HCT116 (cell line): ENCODE measurements around the gene COX20. TPM values are rescaled to one million over a fixed set of nuclear protein-coding genes. Genes with fewer than 3 reads are reported as not detected.

Experiments used
- ATAC-seq: fragments of 200-7000 bp; cut with Tn5 transposase; 2 replicates; pipeline ENCODE4 v1.9.1; 2020; ENCODE audit warnings: mild to moderate bottlenecking, moderate library complexity
- BruUV-seq: library from RNA; stranded (reverse); fragments of 400-500 nt; replicated peaks from 2 replicates; lab custom pipeline; 2021; lab: Mats Ljungman, UMichigan
- CTCF ChIA-PET: fragments of 300-600 bp; sonication (Branson Sonifier 250); formaldehyde crosslinking; loops from one replicate; lab custom pipeline; 2021; ENCODE audit warnings: antibody characterized with exemption; lab: Charles Lee
- POLR2A ChIA-PET: fragments of 300-600, 350-600 bp; sonication (Branson Sonifier 250); formaldehyde crosslinking; loops from one replicate; lab custom pipeline; 2021; ENCODE audit warnings: antibody characterized with exemption; lab: Charles Lee
- RAD21 ChIA-PET, 2 experiments: fragments of 300-600 bp; sonication (Branson Sonifier 250); formaldehyde crosslinking; loops; one replicate each; lab custom pipeline; 2023; ENCODE audit warnings: low total read pairs in 2 of 2; ENCODE audit not compliant: uncharacterized antibody in 2 of 2, unreplicated experiment in 2 of 2, low non-redundant PET in 1 of 2; lab: Charles Lee
- DNase-seq: peaks from one replicate; pipeline ENCODE4 v3.0.0-alpha.2; 2010; ENCODE audit warnings: low read depth, low spot score
- H2AFZ ChIP-seq: fragments of 200-600 bp; shearing (Covaris generic), sonication (generic); 2 replicates; pipeline ENCODE4 v1.6.1; 2017; ENCODE audit warnings: low read depth, mixed run types, mixed read lengths, antibody characterized with exemption, low read length; ENCODE audit not compliant: poor library complexity, severe bottlenecking
- H3K27ac ChIP-seq: 2 replicates; pipeline ENCODE4 v1.5.1; 2012; ENCODE audit warnings: low read depth, low read length
- H3K27me3 ChIP-seq: fragments of 200-600 bp; sonication (generic); 2 replicates; pipeline ENCODE4 v1.6.1; 2016; ENCODE audit warnings: mixed run types, low read length, mixed read lengths; ENCODE audit not compliant: insufficient read depth
- H3K36me3 ChIP-seq, 2 experiments: fragments of 200-500 bp in 1 of 2; fragments of 200-600 bp in 1 of 2; sonication (Bioruptor generic) in 1 of 2; sonication (generic) in 1 of 2; 2 replicates each; pipeline versions ENCODE4 v1.5.1 to v1.6.1; 2014 to 2016; ENCODE audit warnings: low read length in 2 of 2, inconsistent platforms in 1 of 2, mixed read lengths in 1 of 2, mixed run types in 1 of 2; ENCODE audit not compliant: insufficient read depth in 2 of 2, control insufficient read depth in 1 of 2
- H3K4me1 ChIP-seq, 2 experiments: fragments of 200-600 bp in 1 of 2; sonication (generic) in 1 of 2; 2 replicates each; pipeline versions ENCODE4 v1.5.1 to v1.6.1; 2012 to 2017; ENCODE audit warnings: low read length in 2 of 2, inconsistent platforms in 1 of 2, mild to moderate bottlenecking in 1 of 2, mixed read lengths in 1 of 2, mixed run types in 1 of 2, moderate library complexity in 1 of 2; ENCODE audit not compliant: insufficient read depth in 2 of 2, control insufficient read depth in 1 of 2
- H3K4me2 ChIP-seq: fragments of 200-600 bp; sonication (generic); 2 replicates; pipeline ENCODE4 v1.6.1; 2017; ENCODE audit warnings: mixed run types, low read length, mixed read lengths
- H3K4me3 ChIP-seq, 2 experiments: fragments of 200-600 bp in 1 of 2; sonication (generic) in 1 of 2; replicated peaks in 1 of 2; 2 replicates each; pipeline ENCODE4 v1.5.1; 2011 to 2016; ENCODE audit warnings: low read length in 2 of 2, control low read depth in 1 of 2, low read depth in 1 of 2, mild to moderate bottlenecking in 1 of 2, mixed read lengths in 1 of 2, mixed run types in 1 of 2
- H3K79me2 ChIP-seq: fragments of 200-600 bp; sonication (generic); 2 replicates; pipeline ENCODE4 v1.6.1; 2017; ENCODE audit warnings: mild to moderate bottlenecking, mixed run types, low read length, moderate library complexity, mixed read lengths; ENCODE audit not compliant: insufficient read depth
- H3K9ac ChIP-seq: fragments of 200-600 bp; sonication (generic); 2 replicates; pipeline ENCODE4 v1.6.1; 2016; ENCODE audit warnings: low read length, mixed read lengths
- H3K9me2 ChIP-seq: fragments of 200-600 bp; sonication (generic), shearing (Covaris generic); 2 replicates; pipeline ENCODE4 v1.6.1; 2017; ENCODE audit warnings: mixed run types, mild to moderate bottlenecking, moderate library complexity; ENCODE audit not compliant: insufficient read depth
- H3K9me3 ChIP-seq, 2 experiments: fragments of 200-500 bp in 1 of 2; fragments of 200-600 bp in 1 of 2; sonication (Bioruptor generic) in 1 of 2; sonication (generic) in 1 of 2; 2 replicates each; pipeline ENCODE4 v1.6.1; 2014 to 2017; ENCODE audit warnings: low read length in 2 of 2, mixed read lengths in 2 of 2, inconsistent platforms in 1 of 2, low read depth in 1 of 2, mild to moderate bottlenecking in 1 of 2, mixed run types in 1 of 2, moderate library complexity in 1 of 2; ENCODE audit not compliant: control insufficient read depth in 1 of 2, insufficient read depth in 1 of 2
- H4K20me1 ChIP-seq: fragments of 200-600 bp; sonication (generic), shearing (Covaris generic); 2 replicates; pipeline ENCODE4 v1.6.1; 2017; ENCODE audit warnings: mixed run types, mild to moderate bottlenecking, moderate library complexity; ENCODE audit not compliant: insufficient read depth
- CBX3 ChIP-seq: IDR thresholded peaks from 2 replicates; pipeline ENCODE4 v1.6.1; 2012; ENCODE audit warnings: low read depth
- JUND ChIP-seq: IDR thresholded peaks from 2 replicates; pipeline ENCODE4 v1.6.1; 2012
- MAX ChIP-seq: IDR thresholded peaks from 2 replicates; pipeline ENCODE4 v1.6.1; 2012
- POLR2AphosphoS5 ChIP-seq: IDR thresholded peaks from 2 replicates; pipeline ENCODE4 v1.6.1; 2011; ENCODE audit warnings: mild to moderate bottlenecking, low read depth, low read length, moderate library complexity
- SIN3A ChIP-seq: IDR thresholded peaks from 2 replicates; pipeline ENCODE4 v1.6.1; 2012; ENCODE audit warnings: low read depth
- YY1 ChIP-seq: IDR thresholded peaks from 2 replicates; pipeline ENCODE4 v1.6.1; 2011; ENCODE audit warnings: low read length, low read depth, moderate library complexity, mild to moderate bottlenecking; ENCODE audit not compliant: insufficient replicate concordance; ENCODE audit errors: extremely low read depth
- ZFX ChIP-seq: fragments of 450-650 bp; IDR thresholded peaks from 2 replicates; pipeline ENCODE4 v1.6.1; 2017
- intact Hi-C: fragments of 100-400 bp; cut with micrococcal nuclease; formaldehyde crosslinking; loops from 2 replicates; pipeline ENCODE4 v1.10.0; 2022
- total RNA-seq: library from RNA; stranded (reverse); gene quantifications from one replicate; pipeline ENCODE4 v1.2.1, GENCODE V29; 2021; ENCODE audit not compliant: unreplicated experiment

Gene COX20
- total RNA-seq, 1 experiment from 2014 or later, result 48.1 TPM

DNA sequence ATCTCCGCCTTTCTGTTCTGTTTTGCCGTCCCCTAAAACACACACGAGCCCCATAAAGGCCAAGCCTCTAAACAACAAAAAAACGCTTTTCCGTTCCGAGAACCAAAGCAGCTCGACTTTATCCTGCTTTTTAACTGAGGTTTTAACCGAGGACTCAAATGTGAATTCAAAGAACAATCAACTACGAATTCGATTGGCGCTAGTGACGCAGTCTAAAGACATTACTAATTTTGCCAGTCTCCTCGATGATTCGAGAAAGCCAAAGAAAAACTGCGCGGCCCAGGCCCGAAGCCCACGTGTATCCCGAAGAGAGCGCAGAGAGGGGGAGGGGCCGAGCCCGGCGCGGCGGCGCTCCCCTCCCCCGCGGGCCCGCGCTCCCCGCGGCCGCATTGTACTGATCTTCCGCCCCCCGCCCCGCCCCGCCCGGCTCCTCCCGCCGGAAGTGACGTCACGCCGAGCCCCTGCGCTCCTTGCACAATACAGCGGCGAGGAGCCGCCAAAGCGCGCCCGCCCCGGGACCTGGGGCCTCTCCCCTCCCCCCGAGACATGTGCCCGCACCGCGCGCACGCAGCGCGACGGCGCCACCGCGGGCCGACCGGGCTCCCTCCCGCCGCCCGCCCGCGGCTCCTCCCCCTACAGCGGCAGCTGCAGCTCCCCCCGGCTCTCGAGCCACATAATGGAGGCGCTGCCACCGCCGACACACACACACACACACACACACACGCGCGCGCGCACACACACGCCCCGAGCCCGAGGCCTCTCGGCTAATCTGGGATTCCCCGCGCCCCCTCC lies 27.4 kb downstream of the COX20 start (continued):
- TF ChIP-seq MAX (peak; percentile 94), YY1 (peak; percentile 63), JUND (peak; percentile 31; the same call in 1 of the 2 replicates), POLR2AphosphoS5 (peak; percentile 85)
- TF ChIP-seq, all 23 proteins: peak for 10

GRCh38 chr1:244863491-244864252 lies 28.2 kb downstream of the COX20 start:
- POLR2A ChIA-PET, result interaction anchor here (0.7 to 1.6 kb wide), 5 partner anchors 11 to 180 kb away, joined by 3 to 4 read pairs (median 3); no protein-coding TSS in a partner anchor
- CTCF ChIA-PET, result interaction anchor here (2.7 kb wide), 1 partner anchor 178 kb away, joined by 14 read pairs; no protein-coding TSS in a partner anchor
- TF ChIP-seq SIN3A, result peak; percentile 13; the same call in 1 of the 2 replicates
- TF ChIP-seq ZFX, result peak; percentile 78
- TF ChIP-seq CBX3, result no peak
- TF ChIP-seq MAX, result no peak
- H3K27me3 ChIP-seq, result no peaks in the 10 kb centered on the region
- peak overlapping the region; percentile 95 for H3K9ac ChIP-seq
- no peaks in the 10 kb centered on the region for H3K9me2 ChIP-seq
- H3K36me3 ChIP-seq, result peaks cover 35 to 41% of the 10 kb centered on the region in 2 experiments
- H4K20me1 ChIP-seq, result peaks cover 41% of the 10 kb centered on the region
- H3K27ac ChIP-seq, result peak overlapping the region; percentile 94
- H2AFZ ChIP-seq, result no peak overlapping the region
- peaks cover 18 to 25% of the 10 kb centered on the region in 2 experiments for H3K4me1 ChIP-seq
- H3K4me2 ChIP-seq, result peak overlapping the region; percentile 87
- no peaks in the 10 kb centered on the region for H3K9me3 ChIP-seq
- intact Hi-C loops, result loop anchor here (5.0 kb wide), 1 partner anchor 179 kb away; no protein-coding TSS in a partner anchor
- no peak for DNase-seq
- RAD21 ChIA-PET, result interaction anchor here (0.7 to 1.2 kb wide), 2 partner anchors 29 to 179 kb away, joined by 4 read pairs; no protein-coding TSS in a partner anchor
- peak overlapping the region; percentile 93 to 98 for H3K4me3 ChIP-seq
- ATAC-seq, result peak; percentile 8
- TSS peak; percentile 56 for BruUV-seq
- peaks cover 55% of the 10 kb centered on the region for H3K79me2 ChIP-seq
